Peyer's patch (tissue), 4 donors: ENCODE data around the gene SSUH2.

Experiments used
- CTCF ChIP-seq, 6 experiments: fragments of 450-650 bp in 4 of 6; fragments of 200-600 bp in 2 of 6; sonication (generic) in 1 of 6; IDR thresholded peaks; one replicate each; pipeline ENCODE4 v1.5.1; 2017 to 2019; ENCODE audit warnings: antibody characterized with exemption in 6 of 6, mild to moderate bottlenecking in 3 of 6, moderate library complexity in 1 of 6
- POLR2A ChIP-seq, 2 donors: fragments of 450-650 bp; IDR thresholded peaks; one replicate each; pipeline ENCODE4 v1.5.1; 2017; ENCODE audit warnings: antibody characterized with exemption in 2 of 2, mild to moderate bottlenecking in 2 of 2, moderate library complexity in 2 of 2

GRCh38 chr3:8639659-8640000, 5.0 kb downstream of the SSUH2 start:
- TF ChIP-seq CTCF (IDR thresholded peaks at IDR 0.05) (no peak), POLR2A (IDR thresholded peaks at IDR 0.05) (no peak)
